ENCODE measurements around the gene CUEDC2.
"Not testable (repeated sequence)": the region's sequence is repeated elsewhere in the genome, so short reads cannot be mapped to it uniquely, and the experiment has no call there.

Gene CUEDC2

GRCh38 chr10:102454662-102455487 lies 22.5 kb upstream of the CUEDC2 start:
- DNase-seq (ENCODE audit: low read depth): not testable (repeated sequence)

DNA sequence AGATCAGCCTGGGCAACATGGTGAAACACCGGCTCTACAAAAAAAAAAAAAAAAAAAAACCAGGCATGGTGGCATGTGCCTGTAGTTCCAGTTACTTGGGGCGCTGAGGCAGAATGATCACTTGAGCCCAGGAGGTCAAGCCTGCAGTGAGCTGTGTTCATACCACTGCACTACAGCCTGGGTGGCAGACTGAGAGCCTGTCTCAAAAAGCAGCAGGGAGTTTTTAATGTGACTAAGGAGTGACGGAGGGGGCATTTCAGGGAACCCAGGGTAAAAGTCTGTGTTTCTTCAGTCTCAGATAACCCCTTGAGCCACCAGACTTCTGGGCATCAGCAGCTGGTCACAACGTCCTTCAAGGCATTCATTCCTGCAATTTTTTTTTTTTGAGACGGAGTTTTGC lies 21.1 kb upstream of the CUEDC2 start:
- DNase-seq (ENCODE audit: low read depth): no peak

DNA sequence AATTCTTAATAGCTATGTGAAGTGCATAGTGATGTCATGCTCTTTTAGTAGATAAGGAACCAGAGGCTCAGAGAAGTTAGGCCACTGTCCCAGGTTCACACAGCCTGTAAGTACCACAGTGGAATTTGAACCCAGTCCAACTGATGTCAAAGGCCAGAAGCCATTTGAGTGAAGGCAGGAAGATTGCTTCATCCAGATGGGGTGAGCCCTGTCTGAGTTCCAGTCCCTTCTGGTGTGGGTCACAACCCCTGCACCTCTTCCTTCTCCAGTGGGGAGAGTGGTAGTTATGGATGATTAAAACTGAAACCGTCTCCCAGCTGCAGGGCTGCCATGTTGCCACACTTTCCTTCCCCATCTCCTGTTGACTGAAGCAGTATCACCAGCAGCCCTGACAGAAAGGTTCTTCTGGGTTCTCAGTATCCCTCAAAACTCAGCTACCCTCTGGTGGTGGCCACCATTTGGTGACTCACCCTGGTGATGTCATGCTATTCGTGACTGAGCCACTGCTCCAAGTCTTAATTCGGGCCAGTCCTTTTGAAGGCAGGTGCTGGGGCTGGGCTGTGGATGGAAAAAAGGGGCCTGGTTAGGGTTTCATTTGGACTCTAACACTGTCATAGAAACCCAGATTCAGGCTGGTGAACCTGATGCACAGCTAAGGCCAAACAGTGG lies 20.4 kb upstream of the CUEDC2 start:
- DNase-seq (ENCODE audit: low read depth): no peak

GRCh38 chr10:102451105-102451969 lies 19.0 kb upstream of the CUEDC2 start, which contains the start of gene C10orf95:
TSS of gene C10orf95 (minus strand) at chr10:102451543. CDS start at chr10:102451093, 450 bp downstream.
- DNase-seq (ENCODE audit: low read depth): no peak

DNA sequence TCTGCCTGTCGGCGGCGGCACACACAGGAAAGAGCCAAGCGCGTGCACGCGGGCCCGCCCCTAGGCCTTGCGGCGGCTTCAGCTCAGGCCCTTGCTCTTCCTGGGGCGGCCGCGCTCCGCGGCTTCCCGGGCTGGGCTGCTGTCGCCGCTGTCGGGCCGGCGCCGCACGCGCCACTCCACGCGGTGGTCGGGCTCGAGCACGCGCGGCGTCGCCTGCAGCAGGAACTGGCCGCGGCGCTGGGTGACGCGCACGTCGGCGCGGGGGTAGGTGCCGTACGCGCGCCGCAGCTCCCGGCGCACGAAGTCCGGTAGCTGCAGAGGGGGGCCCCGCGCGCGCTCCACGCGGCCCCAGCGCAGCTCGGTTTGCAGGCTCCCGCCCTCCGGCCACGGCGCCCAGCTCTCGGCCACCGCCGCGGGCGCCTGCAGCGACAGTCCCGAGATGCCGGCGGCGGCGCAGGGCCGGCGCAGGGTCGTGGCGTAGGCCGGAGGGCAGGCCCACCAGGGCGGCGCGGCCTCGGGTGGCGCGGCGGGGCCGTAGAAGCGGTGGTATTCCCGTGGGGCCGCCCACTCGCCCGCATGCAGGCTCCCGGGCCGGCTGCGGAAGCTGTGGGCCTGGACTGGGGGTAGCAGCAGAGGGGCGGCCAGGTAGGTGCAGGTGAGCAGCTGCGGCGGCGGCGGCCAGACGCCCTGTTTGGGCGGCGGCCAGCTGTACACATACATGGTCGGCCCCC lies 18.2 kb upstream of the CUEDC2 start:
- peak; percentile 84 for DNase-seq (ENCODE audit: low read depth)

- no peak for DNase-seq (ENCODE audit: low read depth)
Observed at GRCh38 chr10:102450124-102450373, 17.7 kb upstream of the CUEDC2 start.

DNA sequence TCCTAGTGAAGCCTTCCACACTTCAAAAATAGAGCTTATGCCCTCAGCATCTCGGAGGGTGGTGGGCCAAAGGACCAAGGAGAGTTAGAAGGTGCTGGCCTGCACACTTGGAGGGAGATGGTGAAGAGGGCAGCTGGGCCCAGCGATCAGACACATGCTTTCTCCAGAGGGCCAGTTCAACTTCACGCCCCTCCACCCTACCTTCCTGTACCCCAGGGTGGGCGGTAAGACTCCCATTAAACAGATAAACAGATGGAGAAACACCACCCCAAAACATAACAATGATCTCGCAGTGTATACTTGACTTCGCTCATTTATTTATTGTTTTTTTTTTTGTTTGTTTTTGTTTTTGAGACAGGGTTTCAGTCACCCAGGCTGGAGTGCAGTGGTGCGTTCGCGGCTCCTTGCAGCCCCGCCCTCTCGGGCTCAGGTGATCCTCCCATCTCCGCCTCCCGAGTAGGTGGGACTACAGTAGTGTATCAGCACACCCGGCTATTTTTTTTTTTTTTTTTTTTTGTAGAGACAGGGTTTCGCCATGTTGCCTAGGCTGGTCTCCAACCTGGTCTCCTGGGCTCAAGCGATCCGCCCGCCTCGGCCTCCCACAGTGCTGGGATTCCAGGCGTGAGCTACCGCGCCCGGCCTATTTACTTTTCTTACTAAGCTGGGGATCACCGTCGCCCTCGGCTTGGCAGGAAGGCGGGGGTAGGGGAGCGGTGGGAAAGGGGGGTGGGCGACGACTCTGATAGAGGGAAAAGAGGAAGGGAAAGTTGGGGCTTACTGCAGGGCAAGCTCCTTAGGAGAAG lies 17.1 kb upstream of the CUEDC2 start:
- peak; percentile 66 for DNase-seq (ENCODE audit: low read depth)

DNA sequence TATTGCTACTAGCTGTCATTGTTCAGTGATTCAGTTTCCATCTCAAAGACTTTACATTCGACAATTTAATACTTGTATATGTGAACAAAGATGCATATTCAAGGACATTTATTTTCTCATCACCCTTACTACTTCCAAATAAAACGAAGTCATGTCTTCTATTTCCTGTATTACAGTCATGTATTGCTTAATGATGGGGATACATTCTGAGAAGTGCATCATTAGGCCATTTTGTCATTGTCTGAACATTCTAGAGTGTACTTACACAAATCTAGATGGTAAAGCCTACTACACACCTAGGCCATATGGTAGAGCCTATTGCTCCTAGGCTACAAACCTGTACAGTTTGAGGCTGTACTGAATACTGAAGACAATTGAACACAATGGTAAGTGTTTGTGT lies 12.5 kb upstream of the CUEDC2 start:
- DNase-seq (ENCODE audit: low read depth): no peak

DNA sequence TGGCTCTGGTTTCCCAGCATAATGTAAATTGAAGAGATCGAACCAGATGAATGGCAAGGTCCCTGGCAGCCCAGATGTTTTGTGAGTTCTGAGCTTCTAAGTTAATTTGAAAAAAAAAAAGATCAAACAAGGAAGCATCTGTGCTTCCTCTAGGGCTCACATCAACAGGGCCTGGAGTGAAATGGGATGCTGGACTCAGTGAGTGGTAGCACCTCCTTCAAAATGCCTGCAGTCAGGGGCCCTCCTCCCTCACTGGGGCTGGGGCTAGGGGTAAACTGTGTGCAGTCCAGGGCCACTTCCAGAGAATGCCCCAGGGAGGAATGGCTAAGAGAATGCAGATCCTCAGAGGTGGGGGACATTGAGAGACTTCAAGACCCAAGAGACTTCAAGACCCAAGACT lies 6.0 kb upstream of the CUEDC2 start:
- DNase-seq (ENCODE audit: low read depth): no peak

GRCh38 chr10:102437515-102437914 lies 5.1 kb upstream of the CUEDC2 start:
- DNase-seq (ENCODE audit: low read depth): no peak

DNA sequence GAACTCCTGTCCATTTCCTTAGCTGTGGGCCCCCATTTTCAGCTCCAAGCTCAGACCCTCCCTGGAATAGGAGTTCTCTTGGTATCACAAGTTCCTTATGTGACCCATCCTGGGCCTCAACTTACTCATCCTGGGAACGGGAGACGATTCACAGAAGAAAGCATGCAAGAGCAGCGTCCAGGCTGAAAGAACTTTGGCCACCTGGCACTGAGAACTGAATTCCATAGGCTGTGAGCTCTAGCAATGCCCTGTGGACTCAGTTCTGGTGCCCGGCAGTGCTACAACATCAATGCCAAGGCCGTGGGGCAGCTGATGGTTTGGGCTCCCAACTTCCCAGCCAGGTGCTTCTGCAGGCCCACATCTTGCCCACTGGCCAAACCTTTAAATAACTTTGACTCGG lies 3.9 kb upstream of the CUEDC2 start:
- DNase-seq (ENCODE audit: low read depth): no peak

DNA sequence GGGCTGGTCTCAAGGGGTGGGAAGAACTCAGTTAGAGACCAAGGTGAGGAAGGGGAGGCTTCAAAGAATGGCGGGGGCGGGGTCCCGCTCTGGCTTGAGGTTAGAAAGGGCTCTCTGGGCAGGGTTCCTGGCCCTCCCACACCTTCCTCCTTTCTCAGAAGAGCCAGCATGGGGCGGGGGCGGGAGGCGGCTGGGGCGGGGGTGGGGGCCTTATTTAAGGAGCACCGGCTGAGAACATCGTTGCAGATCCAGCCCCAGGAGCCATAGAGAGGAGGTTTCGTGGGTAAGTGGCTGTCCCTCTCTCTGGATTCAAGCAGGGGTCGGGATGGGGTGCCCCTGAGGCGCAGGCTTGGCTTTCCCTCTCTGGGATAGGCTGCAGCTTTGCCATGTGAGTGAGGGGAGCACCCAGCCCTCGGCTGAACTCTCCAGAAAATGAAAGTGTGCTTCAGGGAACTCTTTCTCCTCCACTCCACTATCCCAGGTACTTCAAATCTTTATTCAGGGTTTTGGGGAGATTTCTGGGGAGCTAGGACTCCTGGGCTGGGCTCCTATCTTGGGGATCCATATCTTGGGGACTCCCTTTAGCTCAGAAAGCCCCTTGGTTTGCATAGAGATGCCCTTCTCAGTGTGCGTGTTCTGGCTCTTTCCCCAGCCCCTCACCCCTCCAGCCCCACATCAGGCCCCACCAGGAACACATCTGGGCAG lies 3.3 kb upstream of the CUEDC2 start:
- peak; percentile 92 for DNase-seq (ENCODE audit: low read depth)

GRCh38 chr10:102435133-102435497 lies 2.7 kb upstream of the CUEDC2 start:
- DNase-seq (ENCODE audit: low read depth): no peak

DNA sequence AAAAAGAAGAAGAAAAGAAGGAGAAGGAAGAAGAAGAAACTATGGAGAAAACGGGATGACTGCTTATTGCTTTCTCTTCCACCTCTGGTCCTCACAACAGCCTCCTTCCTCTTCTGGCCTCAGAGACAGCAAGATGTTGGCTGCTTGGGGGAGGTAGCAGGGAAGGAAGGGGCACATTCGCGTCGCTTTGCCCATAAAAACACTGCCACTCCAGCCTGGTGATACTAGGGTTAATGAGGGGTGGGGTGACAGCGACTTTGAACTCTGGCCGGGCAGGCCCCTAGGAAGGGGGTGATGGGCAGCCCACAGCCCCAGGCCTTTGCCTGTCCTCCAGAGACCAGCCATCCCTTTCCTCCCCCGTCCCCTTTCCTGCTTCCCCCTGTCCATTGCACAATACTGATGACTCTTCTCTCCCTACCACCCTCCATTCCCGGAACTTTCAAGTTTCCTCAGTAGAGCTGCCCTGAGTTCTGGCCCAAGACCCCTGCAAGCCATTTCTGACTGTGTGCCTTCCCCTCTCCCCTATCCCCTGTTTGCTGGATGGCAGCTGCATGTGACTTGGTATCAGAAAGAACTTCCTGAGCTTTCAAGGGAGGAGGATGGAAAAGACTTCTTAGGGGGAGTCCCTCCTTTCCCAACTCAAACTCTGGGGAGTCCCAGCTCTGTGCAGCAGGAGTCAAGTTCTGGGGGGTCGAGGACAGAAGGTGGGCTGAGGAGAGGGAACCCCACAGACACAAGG lies 2.2 kb upstream of the CUEDC2 start:
- peak; percentile 70 for DNase-seq (ENCODE audit: low read depth)

GRCh38 chr10:102433619-102434046 lies 1.3 kb upstream of the CUEDC2 start:
- peak; percentile 88 for DNase-seq (ENCODE audit: low read depth)

DNA sequence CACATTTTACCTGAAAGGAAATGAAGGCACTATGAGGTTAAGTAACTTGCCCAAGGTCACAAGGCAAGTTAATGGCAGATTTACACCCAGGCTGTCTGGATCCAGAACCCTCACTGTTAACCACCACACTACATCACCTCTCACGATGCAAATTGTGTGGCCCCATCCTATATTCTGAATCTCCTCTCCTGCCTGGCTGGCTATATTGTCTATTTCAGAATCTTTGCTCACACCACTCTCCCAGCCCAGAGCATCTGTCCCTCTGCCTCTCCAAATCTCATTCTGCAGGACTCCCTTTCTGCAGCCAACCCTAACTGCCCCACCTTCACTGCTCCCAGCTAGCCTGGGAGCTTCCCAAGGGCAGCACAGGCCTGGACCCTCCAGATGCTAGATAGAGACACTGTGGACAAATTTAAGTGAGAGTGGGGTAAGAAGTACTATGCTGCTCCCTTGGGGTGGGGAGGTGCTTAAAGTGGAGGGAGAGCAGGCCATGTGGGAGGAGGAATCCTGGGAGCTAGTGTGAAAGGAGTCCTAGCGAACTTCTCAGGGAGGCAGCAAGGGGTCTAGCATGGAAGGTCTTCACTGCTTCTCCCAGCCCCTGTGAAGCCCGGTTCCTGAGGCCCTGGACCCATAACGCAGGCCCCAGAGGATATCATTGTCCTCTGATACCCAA lies 786 bp downstream of the CUEDC2 start:
- no peak for DNase-seq (ENCODE audit: low read depth)

GRCh38 chr10:102429468-102429867 lies 2.9 kb downstream of the CUEDC2 start:
- no peak for DNase-seq (ENCODE audit: low read depth)

- no peak for DNase-seq (ENCODE audit: low read depth)
Observed at GRCh38 chr10:102426803-102427287, 5.5 kb downstream of the CUEDC2 start.

GRCh38 chr10:102425444-102425843 lies 6.9 kb downstream of the CUEDC2 start:
- DNase-seq (ENCODE audit: low read depth): no peak

Data from CMK (cell line).